KBM-7 (cell line): ENCODE data around the gene FBXL14.
A peak's percentile ranks its signal among the peaks of the same experiment; 100 is the strongest.

ENCODE experiments used
- DNase-seq: peaks from one replicate; pipeline ENCODE4 v3.0.0-alpha.2; 2015
- in situ Hi-C: fragments of 300-500 bp; cut with MboI; formaldehyde crosslinking; loops from 2 replicates; pipeline ENCODE4 v1.14.3; 2020; ENCODE audit warnings: low sequenced_read_pairs, low pct_unique_long_range_greater_than_20kb, mixed read lengths

FBXL14 gene, protein sequence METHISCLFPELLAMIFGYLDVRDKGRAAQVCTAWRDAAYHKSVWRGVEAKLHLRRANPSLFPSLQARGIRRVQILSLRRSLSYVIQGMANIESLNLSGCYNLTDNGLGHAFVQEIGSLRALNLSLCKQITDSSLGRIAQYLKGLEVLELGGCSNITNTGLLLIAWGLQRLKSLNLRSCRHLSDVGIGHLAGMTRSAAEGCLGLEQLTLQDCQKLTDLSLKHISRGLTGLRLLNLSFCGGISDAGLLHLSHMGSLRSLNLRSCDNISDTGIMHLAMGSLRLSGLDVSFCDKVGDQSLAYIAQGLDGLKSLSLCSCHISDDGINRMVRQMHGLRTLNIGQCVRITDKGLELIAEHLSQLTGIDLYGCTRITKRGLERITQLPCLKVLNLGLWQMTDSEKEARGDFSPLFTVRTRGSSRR

DNA sequence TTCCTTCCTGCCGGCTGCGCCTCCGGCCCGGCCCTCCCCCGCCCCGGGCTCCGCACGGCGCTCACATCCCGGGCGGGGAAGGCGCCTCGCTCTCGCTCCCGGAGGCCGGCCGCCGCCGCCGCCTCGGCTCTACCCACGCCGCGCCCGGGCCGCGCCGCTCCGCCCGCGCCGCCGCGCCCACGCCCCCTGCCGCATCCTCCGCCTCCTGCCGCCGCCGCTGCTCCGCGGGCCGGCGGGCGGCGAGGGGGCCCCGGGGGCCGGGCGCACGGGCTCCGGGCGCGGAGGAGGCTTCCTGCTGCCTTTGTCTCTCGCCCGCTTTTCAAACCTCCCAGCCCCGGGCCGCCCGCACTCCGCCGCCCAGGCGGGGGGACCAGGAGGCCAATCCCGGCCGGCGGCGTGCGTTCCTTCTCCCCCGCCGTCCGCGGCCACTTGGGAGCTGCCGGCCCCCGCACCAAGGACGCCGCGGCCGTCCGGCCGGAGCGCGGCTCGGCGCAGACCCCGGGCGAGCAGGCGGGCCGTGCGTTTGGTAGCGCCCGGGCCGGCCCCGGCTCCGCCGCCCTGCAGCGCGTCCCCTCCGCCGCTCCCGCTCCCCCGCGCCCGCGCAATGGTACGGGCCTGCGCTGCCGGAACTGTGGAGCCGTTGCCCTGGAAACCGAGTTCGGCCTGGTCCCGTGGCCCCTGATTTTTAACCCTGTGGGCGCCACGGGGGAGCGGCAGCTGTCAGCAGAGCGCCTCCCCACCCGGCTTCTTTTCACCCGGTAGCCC is at the start of gene FBXL14:
TSS of gene FBXL14 (minus strand) at position 321 of the 765 bp plus-strand sequence. CDS start 515 bp downstream, outside the sequence.
- peak; percentile 88 for DNase-seq
- in situ Hi-C loops, result loop anchor here (25.0 kb wide), 2 partner anchors 482 to 1032 kb away; no protein-coding TSS in a partner anchor

DNA sequence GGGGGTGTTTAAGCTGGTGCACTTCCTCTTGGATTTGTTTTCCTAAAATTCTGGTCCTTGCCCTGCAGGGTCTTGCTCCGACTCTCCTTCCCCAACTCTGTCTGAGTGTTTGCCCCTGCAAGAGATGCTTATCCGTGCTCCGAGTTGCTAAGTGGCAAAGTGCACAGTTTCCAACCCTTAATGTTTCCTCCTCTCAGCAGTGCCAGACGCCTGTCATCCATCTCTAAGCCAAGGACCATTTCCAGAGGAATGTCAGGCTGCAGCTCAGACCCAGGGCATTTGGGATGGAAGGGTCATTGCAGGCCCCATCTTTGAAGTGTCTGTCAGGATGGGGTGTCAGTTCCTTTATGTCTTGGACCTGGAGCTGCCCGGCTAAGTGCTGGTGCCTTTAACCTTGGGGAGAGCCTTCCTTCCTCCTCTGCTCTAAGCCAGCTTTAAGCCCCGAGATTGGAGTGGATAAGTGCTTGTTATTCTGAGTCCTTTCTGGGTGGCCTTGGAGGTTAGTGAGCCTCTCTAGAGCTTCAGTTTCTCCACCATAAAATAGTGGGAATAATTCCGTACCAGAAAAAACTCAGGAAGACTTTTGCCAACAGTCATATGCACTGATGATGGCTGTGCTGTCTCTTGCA is 49.6 kb upstream of the FBXL14 start:
- no peak for DNase-seq
- in situ Hi-C loops, result loop anchor here (10.0 kb wide), 1 partner anchor 141 kb away; no protein-coding TSS in a partner anchor

DNA sequence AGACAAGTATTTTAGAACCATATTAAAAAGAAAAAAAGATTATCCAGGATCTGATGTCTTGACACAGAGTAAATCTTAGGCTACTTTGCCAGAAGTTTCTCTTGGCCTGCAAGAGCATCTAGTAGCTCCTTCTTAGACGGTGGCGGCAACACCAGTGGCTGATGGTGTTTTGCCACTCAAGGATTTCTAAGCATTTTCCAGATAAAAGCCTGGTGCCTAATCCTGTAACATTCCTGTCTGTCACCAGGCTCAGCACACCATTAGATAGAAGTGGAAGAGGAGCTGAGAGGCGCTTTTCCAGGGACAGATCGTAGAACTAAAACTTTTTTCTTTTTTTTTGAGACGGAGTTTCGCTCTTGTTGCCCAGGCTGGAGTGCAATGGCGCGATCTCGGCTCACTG is 48.7 kb upstream of the FBXL14 start:
- DNase-seq, result no peak
- in situ Hi-C loops, result loop anchor here (10.0 kb wide), 1 partner anchor 142 kb away; no protein-coding TSS in a partner anchor

DNA sequence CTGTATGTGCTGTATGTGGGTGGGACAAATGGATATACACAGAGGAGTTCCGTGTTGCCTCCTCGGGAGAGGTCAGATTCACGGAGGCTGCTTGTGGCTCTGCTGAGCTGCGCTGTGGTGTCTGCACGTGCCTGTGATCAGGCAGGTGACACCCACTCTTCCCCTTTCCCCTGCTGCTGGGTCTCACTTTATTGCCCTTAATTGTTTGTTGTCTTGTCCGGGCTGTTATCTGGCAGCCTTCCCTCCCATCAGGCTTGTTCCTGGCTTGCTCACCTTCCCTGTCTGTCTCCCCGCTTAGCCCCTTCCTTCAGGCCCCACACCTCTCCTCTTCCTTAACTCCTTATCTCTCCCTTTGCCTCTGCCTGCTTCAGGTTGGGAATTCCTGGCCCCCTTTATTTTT is 48.1 kb upstream of the FBXL14 start:
- in situ Hi-C loops, result loop anchor here (10.0 kb wide), 1 partner anchor 142 kb away; no protein-coding TSS in a partner anchor
- DNase-seq, result no peak

DNA sequence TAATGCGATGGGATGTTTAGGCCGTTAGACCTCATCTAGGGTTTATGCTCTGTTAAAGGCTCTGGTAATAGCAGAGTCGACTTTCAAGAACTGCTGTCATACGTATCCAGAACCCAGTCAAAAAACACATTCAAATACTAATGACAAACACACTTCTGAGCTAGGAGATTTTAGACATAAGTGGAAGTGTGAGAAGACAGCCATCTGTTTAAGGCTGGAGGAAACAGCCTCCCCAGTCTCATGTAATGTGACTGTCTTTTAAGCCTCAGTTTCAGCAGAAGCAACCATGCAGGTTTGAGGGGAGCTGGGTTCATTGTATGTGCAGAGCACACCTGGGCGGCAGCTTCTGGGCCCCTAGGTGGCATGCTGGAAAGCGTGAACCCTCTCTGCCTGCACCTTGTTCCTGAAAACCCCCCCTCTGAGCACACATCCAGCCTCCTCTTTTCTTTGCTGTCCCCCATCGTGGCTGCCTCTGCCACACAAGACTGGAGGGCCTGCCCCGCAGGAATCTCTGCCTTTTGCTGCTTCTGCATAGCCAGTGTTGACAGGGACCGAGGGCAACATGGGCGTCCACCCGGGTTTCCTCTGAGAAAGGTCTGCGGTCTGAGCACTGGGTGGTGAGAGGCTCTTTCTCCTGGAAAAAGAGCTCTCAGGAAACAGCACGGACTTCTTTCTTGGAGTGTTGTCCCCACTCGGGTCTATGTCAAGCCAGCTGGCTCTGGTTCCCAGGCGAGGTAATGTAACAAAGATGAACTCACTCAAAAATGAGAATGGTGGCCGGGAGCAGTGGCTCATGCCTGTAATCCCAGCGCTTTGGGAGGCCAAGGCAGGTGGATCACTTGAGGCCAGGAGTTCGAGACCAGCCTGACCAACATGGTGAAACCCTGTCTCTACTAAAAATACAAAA is 46.2 kb upstream of the FBXL14 start:
- DNase-seq, result no peak
- in situ Hi-C loops, result loop anchor here (10.0 kb wide), 1 partner anchor 144 kb away; no protein-coding TSS in a partner anchor

DNA sequence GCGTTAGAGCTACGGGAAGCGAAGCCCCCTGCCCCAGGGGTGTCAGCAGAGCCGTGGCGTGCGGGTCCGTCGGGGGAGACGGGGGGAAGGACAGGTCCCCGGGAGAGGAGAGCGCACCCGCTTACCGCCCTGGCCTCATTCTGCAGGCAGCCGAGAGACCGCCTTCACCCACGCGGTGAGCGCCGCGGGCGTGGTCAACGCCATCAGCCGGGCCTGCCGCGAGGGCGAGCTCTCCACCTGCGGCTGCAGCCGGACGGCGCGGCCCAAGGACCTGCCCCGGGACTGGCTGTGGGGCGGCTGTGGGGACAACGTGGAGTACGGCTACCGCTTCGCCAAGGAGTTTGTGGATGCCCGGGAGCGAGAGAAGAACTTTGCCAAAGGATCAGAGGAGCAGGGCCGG is 45.2 kb upstream of the FBXL14 start:
- in situ Hi-C loops, result no loop called here
- DNase-seq, result no peak

DNA sequence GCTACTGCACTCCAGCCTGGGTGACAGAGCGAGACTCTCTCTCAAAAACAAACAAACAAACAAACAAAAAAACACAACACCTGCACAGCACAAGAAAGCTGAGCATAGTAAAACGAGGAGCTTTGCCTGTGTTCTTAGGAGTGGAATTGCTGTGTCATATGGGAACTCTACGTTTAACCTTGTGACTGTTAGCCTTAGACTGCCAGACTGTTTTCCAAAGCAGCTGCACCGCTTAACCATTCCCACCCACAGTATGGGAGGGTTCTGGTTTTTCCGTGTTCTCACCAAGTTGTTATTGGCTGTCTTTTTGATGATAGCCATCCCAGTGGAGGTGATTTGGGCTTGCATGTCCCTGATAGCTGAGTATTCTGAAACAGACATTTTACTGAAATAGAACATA is 43.8 kb upstream of the FBXL14 start:
- DNase-seq, result no peak
- in situ Hi-C loops, result no loop called here

DNA sequence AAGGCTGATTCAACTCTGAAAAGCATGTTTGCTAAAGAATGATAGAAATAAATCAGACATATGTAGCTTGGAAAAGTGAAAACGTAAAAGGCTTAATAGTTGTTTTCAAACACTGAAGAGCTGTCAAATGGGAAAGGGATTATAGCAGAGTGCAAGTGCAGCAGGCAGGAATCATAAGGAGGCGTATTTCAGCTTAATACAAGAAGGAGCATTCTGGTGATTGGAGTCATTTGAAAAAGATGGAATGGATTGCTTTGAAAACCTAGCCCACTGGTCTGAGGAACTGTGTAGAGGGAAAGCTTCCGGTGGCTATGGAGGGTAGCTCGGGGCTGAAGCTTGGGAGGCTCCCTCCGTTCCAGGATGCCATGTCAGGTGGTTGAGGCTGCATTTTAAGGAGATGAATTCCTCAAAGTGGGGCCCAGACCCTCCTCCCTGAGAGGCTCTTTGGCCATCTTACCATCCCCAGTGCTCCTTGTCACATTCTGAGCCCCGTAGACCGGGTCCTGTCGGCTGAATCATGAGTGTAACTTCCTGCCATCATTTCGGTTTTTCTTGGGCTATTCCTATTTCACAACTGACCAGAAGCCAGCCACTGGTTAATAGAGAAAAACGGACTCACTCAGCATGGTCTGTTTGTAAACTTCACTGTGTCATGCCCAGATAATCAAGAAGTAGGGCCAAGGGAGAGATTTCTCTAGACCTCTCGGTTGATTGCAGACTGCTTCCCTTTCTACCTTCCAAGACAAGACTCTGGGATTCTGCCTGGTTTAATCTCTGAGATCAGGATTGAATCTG is 41.1 kb upstream of the FBXL14 start:
- in situ Hi-C loops, result no loop called here
- no peak for DNase-seq

DNA sequence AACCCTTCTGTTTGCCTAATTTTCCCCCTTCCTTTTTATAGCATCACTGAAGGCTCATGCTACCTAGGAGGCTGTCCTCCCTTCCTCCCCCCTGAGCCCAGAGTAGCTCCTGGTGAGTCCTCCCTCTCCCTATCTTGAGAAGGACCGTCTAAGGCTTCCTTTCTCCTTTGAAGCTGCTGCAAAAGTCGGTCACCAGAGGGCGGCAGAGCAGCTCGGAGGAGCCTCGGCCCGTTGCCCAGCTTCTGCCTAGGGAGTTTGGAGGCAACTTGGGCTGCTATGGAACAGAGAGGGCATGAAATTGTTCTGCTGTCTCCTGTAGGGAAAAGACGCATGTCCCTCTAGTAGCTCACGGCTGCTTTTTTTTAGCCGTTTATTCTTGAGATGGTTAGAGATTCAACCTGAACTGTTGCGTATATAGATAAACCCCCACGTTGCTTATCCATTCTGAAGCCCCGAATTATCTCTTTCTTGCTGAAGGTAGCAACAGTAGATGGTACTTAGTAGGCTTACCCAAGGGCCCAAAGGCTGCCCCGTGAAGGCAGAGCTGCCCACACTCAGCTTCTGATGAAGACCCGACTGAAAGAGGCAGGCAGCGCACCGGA is 40.3 kb upstream of the FBXL14 start:
- in situ Hi-C loops, result no loop called here
- DNase-seq, result peak; percentile 79

DNA sequence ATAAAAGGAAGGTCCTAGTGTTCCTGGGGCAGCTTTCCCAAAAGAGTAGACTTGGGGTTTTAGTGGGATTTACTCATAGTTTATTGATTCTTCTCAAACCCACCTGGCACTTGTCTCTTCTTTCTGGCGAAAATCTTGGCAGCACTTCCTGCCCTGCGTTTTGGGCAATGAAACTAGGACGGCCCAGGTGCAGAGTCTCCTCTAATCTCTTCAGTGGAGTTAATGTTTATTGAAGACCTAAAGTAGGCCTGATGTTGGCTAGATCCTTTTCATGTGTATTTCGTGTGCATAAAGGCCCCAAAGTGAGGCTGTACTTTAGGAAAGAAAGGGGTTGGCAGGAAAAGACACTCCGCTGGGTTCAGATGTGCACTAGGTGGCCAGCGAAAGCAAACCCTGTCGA is 39.8 kb upstream of the FBXL14 start:
- in situ Hi-C loops, result no loop called here
- DNase-seq, result no peak

DNA sequence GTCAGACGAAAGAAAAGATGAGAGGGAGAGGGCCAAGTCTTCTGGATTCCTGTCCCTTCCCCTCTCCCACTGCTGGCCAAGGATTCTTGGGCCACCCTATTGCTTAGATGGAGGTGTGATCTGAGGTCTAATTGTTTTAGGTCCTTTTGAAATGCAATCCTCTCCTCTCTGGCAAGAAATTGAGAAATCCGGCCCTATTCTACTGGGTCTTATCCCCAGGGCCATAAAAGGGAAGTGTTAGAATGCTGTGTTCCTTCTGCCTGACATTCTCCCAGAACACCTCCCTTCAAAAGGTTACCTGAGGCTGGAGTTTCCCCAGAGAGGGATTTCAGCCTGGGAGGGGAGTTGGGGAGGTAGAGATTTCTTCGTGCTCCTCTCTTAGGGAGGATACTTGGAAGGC is 39.1 kb upstream of the FBXL14 start:
- in situ Hi-C loops, result no loop called here
- DNase-seq, result no peak

DNA sequence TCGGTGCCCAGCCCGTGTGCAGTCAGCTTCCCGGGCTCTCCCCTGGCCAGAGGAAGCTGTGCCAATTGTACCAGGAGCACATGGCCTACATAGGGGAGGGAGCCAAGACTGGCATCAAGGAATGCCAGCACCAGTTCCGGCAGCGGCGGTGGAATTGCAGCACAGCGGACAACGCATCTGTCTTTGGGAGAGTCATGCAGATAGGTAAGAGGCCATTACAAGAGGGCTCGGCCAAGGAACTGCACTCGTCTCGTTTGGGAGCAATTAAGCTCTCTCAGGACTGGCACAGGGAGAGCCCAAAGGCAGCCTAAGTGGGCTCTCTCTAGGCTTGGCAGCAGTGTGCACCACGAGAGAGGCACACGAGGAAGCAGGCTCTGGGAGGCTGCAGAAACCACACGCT is 38.3 kb upstream of the FBXL14 start:
- in situ Hi-C loops, result no loop called here
- no peak for DNase-seq

DNA sequence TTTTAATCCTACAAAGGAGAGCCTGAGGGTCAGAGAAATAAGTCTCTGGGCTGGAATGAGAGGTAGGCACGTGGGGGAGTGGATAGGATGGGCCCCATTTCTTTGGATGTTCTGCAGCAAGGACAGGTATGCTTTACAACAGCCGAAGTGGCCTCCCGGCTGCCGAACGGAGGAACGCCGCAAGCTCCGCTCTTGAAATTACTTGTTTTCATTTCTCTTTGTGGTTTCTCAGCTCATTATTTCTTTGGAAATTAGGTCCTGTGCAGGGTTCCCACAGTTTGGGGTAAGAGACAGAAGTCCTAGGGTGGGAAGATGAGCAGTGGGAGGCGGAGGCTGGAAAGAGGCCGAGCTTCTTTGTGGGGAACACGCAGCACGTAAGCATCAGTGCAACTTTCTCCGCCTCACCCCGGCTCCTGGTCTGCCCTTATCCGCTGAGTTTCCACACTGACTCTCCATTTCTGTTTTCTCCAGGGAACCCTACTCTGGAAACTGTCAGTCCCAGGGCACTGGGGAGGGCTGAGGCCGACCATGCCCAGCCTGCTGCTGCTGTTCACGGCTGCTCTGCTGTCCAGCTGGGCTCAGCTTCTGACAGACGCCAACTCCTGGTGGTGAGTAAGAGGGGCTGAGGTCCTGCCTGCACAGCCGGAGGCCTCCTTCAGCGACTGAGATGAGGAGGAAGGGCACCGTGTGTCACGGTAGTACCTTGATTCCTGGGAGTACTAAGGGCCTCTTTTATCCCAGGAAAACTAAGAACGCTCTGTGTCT is 36.6 kb upstream of the FBXL14 start:
- no peak for DNase-seq
- in situ Hi-C loops, result no loop called here

DNA sequence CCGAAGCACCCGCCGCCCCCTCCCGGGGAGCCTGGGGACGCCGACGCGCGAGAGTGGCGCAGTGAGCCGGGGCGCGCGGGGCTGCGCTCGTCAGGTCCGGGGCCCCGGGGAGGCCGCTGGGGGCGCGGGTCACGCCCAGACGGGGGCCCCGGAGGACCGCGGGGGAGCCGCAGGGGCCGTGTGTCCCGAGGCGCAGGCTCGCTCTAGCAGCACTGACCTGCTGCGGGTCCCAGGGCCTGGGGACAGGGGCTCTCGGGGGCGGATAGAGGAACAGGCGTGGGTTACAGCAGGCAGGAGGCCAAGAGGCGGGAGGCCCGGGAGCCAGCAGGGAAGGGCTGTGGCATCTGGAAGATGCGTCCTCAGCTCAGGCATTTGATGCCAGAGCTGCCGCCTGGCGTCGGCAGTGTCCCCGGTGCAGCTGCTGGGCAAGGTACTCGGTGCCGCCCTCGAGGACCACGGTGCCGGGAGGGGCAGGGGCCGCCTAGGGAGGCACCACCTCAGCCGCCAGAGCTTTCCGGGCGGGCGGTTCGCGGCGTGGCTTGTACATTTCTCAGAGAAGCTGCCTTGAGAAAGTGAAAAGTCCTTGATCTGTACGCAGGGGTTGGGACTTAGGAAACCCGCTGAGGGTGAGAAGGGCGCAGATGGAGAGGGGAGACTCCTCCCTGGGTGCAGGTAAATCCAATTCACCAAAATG is 35.9 kb upstream of the FBXL14 start:
- in situ Hi-C loops, result no loop called here
- DNase-seq, result no peak

DNA sequence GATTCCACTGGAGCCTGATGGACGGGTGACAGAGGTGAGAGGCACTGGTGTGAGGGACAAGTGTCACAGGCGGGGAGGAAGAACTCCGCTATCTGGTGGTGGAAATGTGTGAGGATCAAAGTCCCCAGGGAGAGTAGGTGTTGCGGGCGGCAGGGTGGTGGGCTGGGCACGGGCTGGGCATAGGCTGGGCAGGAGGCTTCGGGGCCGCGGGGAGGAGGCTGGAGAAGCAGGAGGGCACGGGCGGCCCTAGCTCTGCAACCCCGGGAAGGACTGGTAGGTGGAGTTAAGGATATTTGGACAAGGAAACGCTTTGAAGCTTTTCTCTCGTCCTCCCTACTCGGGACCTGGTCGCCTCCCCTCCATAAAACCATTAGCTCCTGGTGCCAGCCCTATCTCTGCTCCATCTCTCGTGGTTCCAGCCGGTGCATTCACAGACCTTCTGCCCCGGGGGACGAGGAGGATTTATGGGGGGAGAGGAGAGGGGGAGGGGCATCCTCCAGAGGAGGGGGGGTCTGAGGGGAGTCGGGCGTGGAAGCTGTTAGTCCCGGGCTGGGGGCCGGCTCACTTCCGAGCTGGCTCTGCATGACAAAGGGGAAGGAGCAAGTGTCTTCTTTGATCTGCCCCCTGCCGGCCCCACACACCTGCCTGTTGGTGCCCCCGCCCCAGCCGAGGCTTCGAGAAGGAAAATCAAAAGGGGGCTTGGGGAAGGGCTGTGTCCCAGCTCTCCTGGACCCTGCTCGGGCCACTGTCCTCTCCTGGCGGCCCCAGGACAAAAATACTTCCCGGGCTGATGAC is 35.2 kb upstream of the FBXL14 start:
- DNase-seq, result no peak
- in situ Hi-C loops, result loop anchor here (10.0 kb wide), 1 partner anchor 305 kb away; no protein-coding TSS in a partner anchor
